ENCODE data around the gene GOLGA6L9. TPM values are rescaled to one million over a fixed set of nuclear protein-coding genes. Genes with fewer than 3 reads are reported as not detected.
"Not testable (repeated sequence)": the region's sequence is repeated elsewhere in the genome, so short reads cannot be mapped to it uniquely, and the experiment has no call there.

Gene GOLGA6L9
- total and polyA plus RNA-seq, 8 donors = 1.4 to 21.7 (median 1.9) TPM

- intact Hi-C loops (cut with DNase I); H3K36me3 ChIP-seq; H3K9me3 ChIP-seq; H3K4me1 ChIP-seq; FAIRE-seq; ATAC-seq; H3K27me3 ChIP-seq; H3K27ac ChIP-seq; H3K4me3 ChIP-seq: not testable (repeated sequence)
- peak in 3 of 6 donors; percentile 24 to 52 (median 50) for DNase-seq
- WGBS, 2 donors = 46 to 71% methylated on average over 5 to 7 of the region's 11 CpGs
Observed at GRCh38 chr15:82475345-82475967, 45.8 kb downstream of the GOLGA6L9 start.

- H3K27me3 ChIP-seq; intact Hi-C loops (cut with DNase I); H3K4me1 ChIP-seq; H3K27ac ChIP-seq; H3K9me3 ChIP-seq; FAIRE-seq; ATAC-seq; H3K36me3 ChIP-seq; H3K4me3 ChIP-seq: not testable (repeated sequence)
- WGBS, 2 donors = 86 to 90% methylated on average over 13 to 14 of the region's 14 CpGs
- peak in 1 of 6 donors; percentile 51 for DNase-seq
Observed at GRCh38 chr15:82476697-82477342, 47.2 kb downstream of the GOLGA6L9 start.

- H3K9me3 ChIP-seq; H3K27me3 ChIP-seq; ATAC-seq; FAIRE-seq; H3K36me3 ChIP-seq; intact Hi-C loops (cut with DNase I); DNase-seq; H3K4me1 ChIP-seq; H3K27ac ChIP-seq; H3K4me3 ChIP-seq: not testable (repeated sequence)
- 96 to 98% methylated on average over 9 to 11 of the region's 13 CpGs for WGBS, 2 donors
Observed at GRCh38 chr15:82477343-82478057, 47.9 kb downstream of the GOLGA6L9 start.

Other genes starting within 250 kb of the GOLGA6L9 start
- gene EFL1, start 167.1 kb upstream of the GOLGA6L9 start, total RNA-seq = 1 to 10 TPM; 4.9 to 9.7 (median 7.4) TPM
- gene EFL1, start 167.1 kb upstream of the GOLGA6L9 start, polyA plus RNA-seq = 1 to 10 TPM; 2.3 to 4.4 TPM
- 1 to 10 TPM in 5 of 6 donors, under 1 TPM in 1; 0.88 to 4.3 (median 1.5) TPM for gene SAXO2, start 167.0 kb upstream of the GOLGA6L9 start, total RNA-seq
- gene SAXO2, start 167.0 kb upstream of the GOLGA6L9 start, polyA plus RNA-seq = 1 to 10 TPM; 1.6 to 7.1 TPM
- gene GOLGA6L10, start 80.3 kb upstream of the GOLGA6L9 start, total RNA-seq = 1 to 10 TPM in 4 of 6 donors, under 1 TPM in 2; 0.49 to 1.9 (median 1.5) TPM
- 1 to 10 TPM; 2.9 to 4.3 TPM for gene GOLGA6L10, start 80.3 kb upstream of the GOLGA6L9 start, polyA plus RNA-seq
- 1,000 to 10,000 TPM in 3 of 6 donors, 100 to 1,000 TPM in 3; 751 to 1,395 (median 1,053) TPM for gene RPS17, start 110.6 kb downstream of the GOLGA6L9 start, total RNA-seq
- gene RPS17, start 110.6 kb downstream of the GOLGA6L9 start, polyA plus RNA-seq = 1,000 to 10,000 TPM; 2,122 to 2,243 TPM
- 1 to 10 TPM in 3 of 6 donors, under 1 TPM in 3; 0.42 to 1.6 (median 1.1) TPM for gene CPEB1, start 217.5 kb downstream of the GOLGA6L9 start, total RNA-seq
- 1 to 10 TPM in 1 of 2 donors, under 1 TPM in 1; 0.68 to 2.9 TPM for gene CPEB1, start 217.5 kb downstream of the GOLGA6L9 start, polyA plus RNA-seq